RCC 7860 (cell line): ENCODE results near the gene ZNF415.
A peak's percentile ranks its signal among the peaks of the same experiment; 100 is the strongest.
"Not testable (repeated sequence)": the region's sequence is repeated elsewhere in the genome, so short reads cannot be mapped to it uniquely, and the experiment has no call there.

ENCODE experiments used
- DNase-seq: peaks from one replicate; pipeline ENCODE4 v3.0.0-alpha.2; 2015; ENCODE audit warnings: low spot score
- FAIRE-seq: peaks from 2 replicates; lab custom pipeline; 2012; peaks lifted over from hg19 to GRCh38; lab: Jason Lieb, UNC

The ZNF415 gene

GRCh38 chr19:53132141-53132991, at the start of gene ZNF415:
Gene ZNF415 (minus strand): TSS chr19:53132910. CDS start chr19:53122676, 10,234 bp downstream.
- DNase-seq: peak; percentile 44
- no peak for FAIRE-seq

- DNase-seq (no peak), FAIRE-seq (no peak)
Measured at GRCh38 chr19:53182202-53182601, 49.5 kb upstream of the ZNF415 start.

DNA sequence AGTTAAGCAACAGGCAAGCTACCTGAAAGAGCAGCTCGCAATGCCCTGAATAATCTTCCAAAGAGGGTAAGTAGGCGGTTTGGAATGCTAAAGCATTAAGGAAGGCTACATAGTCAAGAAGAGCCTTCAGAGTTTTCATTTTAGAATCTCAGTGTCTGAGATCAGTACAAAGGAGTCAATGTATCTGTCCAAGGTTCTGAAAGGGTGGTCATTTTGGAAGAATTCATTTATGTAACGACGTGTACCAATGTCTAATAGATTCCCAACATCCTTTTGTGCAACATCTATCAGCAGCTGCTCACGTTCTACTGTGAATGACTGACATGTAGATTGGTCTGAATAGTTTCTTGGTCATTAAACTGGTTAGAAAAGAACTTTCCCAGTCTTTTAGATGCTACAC, 45.3 kb upstream of the ZNF415 start:
- no peak for DNase-seq
- FAIRE-seq: no peak

DNA sequence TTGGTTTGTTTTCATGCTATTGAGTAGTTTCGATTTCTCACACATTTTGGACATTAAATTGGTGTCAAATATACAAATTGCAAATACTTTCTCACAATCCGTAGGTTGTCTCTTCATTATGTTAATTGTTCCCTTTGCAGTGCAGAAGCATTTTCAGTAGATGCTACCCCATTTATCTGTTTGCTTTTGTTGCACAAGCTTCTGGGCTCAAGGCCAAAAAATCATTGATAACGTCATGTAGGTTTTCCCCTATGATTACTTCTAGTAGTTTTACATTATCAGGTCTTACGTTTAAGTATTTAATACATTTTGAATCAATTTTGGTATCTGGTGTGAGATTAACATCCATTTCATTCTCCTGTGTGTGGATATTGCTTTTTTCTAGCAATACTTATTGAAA, 40.2 kb upstream of the ZNF415 start:
- no peak for FAIRE-seq
- DNase-seq: no peak

DNA sequence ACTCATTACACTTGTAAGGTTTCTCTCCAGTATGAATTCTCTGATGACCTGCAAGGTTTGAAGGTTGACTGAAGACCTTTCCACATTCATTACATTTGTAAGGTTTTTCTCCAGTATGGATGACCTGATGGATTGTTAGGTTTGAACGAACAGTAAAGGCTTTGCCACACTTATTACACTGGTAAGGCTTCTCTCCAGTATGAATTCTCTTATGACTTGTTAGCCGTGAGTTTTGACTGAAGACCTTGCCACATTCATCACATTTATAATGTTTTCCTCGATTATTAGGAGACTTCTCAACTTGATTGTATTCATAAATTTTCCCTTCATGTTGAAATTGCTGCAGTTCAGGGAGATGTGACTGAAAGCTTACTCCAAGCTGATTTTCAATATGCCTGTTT, 33.0 kb upstream of the ZNF415 start:
- no peak for DNase-seq
- no peak for FAIRE-seq

DNA sequence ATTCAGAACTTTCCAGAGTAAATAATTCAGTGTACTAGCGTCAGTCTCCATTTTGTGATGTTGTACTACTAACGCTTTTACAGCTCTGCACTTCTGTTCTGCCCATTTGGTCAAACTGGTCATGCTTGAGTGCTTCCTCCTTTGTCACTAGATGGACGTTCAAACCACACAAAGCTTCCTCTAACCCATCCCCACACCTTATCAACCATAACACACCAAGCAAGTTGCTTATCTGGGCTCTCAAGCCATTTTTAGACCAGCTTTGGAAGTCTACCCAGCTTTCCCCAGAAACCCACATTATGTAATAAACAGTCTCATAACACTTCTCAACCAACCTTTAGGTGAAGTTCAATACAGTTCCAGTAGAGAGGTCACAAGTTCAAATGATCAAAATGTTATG, 28.4 kb upstream of the ZNF415 start:
- no peak for DNase-seq
- FAIRE-seq: no peak

DNA sequence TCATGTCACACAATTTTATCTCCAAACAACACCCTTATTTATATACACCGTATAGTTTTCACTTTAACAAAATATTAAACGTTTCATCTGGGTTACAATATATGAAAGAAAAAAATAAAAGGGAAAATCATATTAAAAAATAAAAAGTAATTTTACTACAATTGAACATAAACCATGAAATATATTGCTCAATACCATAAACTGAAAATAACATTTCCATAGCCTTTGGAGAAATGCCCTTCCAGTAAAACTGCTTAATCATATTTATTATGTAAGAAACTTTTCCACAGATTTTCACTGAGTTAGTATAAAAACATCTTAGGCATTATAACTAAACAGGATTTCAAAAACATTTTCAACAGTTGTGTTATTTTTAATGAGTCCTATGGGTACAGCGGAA, 27.6 kb upstream of the ZNF415 start:
- FAIRE-seq: no peak

DNA sequence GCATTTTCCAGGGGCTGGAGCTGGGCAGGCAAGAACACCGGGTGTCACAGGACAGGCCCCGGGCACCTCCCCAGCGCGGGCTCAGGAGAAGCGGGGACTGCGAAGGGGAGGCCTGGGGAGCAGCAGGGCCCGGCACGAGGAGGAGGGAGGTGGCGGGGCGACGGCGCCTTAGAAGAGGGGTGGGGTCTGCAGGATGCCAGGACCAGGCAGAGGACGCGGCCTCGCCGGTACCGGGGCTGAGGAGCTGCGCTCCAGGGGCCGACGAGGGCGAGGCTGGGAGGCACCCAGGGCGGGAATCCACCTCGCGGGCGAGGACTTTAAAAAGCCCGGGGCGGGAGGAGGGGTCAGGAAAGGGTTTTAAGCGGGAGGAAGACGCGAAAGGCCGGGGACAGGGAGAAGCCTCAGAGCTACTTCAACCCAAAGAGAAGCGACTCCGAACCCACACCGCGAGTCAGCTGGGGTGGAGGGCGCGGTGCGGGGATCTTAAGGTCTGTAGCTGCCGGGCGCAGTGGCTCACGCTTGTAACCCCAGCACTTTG, 25.5 kb upstream of the ZNF415 start:
- FAIRE-seq: no peak
- no peak for DNase-seq

More for the DNA sequence above, 27.6 kb upstream of the ZNF415 start:
- no peak for DNase-seq

GRCh38 chr19:53157626-53158025, 24.9 kb upstream of the ZNF415 start:
- DNase-seq: no peak
- FAIRE-seq: no peak

GRCh38 chr19:53156850-53157249, 24.1 kb upstream of the ZNF415 start:
- no peak for FAIRE-seq
- DNase-seq: no peak

GRCh38 chr19:53147645-53148044, 14.9 kb upstream of the ZNF415 start:
- DNase-seq: no peak
- no peak for FAIRE-seq

DNA sequence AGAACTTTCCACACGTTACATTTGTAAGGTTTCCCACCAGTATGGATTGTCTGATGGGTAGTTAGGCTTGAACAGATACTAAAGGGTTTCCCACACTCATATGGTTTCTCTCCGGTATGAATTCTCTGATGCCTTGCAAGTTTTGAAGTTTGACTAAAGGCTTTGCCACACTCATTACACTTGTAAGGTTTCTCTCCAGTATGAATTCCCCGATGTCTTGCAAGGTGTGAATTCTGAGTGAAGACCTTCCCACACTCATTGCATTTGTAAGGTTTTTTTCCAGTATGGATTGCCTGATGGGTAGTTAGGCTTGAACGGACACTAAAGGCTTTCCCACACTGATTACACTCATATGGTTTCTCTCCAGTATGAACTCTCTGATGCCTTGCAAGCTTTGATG, 7.6 kb upstream of the ZNF415 start:
- DNase-seq (no peak), FAIRE-seq (no peak)

GRCh38 chr19:53136432-53136831, 3.7 kb upstream of the ZNF415 start:
- FAIRE-seq (no peak), DNase-seq (no peak)

- DNase-seq (no peak), FAIRE-seq (no peak)
Measured at GRCh38 chr19:53131727-53132126, 983 bp downstream of the ZNF415 start.

DNA sequence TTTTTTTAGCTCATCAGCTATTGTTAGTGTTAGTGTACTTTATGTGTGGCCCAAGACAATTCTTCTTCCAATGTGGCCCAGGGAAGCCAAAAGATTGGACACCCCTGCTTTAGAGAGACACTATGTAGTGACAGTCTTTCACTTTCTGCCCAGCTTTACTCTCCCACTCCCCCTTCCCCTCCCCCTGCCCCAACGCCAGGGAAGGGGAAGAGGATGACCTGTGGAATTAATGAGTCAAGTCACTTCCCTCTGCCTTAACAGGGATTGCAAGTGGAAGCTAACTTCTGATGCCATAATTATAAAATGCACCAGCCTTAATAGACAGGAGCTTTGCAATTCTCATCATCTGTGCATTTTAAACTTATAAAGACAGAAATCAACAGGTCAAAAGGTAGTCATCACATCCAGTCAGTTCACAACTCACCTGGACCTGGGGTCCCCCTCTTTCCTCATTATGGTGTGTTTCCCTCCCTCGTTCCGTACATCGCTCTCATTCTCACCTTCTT, 1.6 kb downstream of the ZNF415 start:
- DNase-seq: no peak
- no peak for FAIRE-seq

GRCh38 chr19:53130506-53130905, 2.2 kb downstream of the ZNF415 start:
- FAIRE-seq (no peak), DNase-seq (no peak)

DNA sequence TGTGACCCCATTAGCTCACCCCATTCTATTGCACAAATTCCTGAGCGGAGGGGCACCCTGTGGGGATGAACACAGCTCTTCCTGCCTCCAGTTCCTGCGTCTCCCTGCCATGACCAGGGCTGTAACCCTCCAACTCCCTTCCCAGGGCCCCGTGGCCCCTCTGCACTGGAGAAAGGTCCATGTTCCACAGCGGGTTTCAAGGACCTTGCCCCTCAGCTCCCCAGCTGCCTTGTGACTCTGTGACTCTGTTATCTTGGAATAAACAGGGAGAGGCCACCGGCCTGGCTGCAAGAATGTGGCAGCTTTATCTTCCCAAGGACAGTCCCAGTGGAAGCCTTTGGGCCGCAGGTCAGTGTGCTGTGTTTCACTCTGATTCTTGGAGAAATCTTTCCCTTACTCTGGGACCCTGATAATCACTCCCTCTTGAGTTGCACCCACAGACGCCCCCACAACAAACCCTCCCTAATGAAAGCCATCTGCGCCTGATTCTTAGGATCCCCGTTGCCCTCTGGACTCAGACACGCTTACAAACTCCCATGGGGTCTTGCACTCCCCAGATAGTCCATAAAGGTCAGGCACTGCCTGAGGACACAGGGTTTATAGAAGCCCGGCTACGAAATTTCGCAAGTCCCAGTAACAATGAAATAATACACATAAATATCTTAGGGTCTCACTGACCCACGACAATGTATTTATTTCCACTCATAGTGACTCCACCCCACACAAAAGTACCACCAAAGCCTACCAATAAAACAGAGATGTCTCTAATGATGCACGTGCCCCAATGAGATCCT, 5.8 kb downstream of the ZNF415 start:
- FAIRE-seq, DNase-seq: not testable (repeated sequence)

DNA sequence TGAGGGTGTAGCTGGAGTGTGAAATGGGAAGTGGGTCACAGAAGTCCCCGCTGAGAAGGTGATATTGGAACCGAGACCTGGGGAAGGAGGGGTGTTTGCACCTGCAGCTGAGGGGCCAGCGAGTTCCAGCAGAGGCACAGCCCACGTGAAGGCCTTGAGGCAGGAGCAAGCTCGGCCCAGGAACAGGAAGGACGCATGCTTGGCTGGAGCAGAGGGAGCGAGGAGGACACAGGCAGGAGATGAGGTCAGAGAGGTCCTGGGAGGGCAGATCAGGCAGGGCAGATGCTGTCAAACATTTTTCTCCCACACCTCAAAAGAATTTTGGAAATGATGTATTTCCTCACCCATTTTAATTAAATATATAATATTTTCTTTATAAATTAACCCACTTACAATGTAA, 9.3 kb downstream of the ZNF415 start:
- FAIRE-seq (no peak), DNase-seq (no peak)

- DNase-seq (no peak), FAIRE-seq (no peak)
Measured at GRCh38 chr19:53112286-53112685, 20.4 kb downstream of the ZNF415 start.

- DNase-seq (no peak), FAIRE-seq (no peak)
Measured at GRCh38 chr19:53109527-53109926, 23.2 kb downstream of the ZNF415 start.
